ENCODE measurements around the gene SOX14.

GRCh38 chr3:137770835-137771399 lies 6.8 kb downstream of the SOX14 start:
- TF ChIP-seq CTCF (IDR thresholded peaks at IDR 0.05) (no peak), POLR2A (IDR thresholded peaks at IDR 0.05) (no peak)
